Calu3 (cell line): ENCODE measurements around the gene ABTB2. TPM values are rescaled to one million over a fixed set of nuclear protein-coding genes. Genes with fewer than 3 reads are reported as not detected.

ENCODE experiments used
- BruUV-seq: library from RNA; stranded (reverse); fragments of 400-500 nt; replicated peaks from 2 replicates; lab custom pipeline; 2021; lab: Mats Ljungman, UMichigan
- CTCF ChIA-PET: fragments of 300-600 bp; sonication (Branson Sonifier 250); formaldehyde crosslinking; loops from one replicate; lab custom pipeline; 2022; ENCODE audit warnings: antibody characterized with exemption; lab: Charles Lee
- DNase-seq: peaks from one replicate; pipeline ENCODE4 v3.0.0; 2022
- H3K27ac Mint-ChIP-seq: one replicate; pipeline ENCODE4 v1.8.0; 2022; ENCODE audit warnings: mixed read lengths; ENCODE audit not compliant: unreplicated experiment
- H3K27me3 Mint-ChIP-seq: one replicate; pipeline ENCODE4 v1.8.0; 2022; ENCODE audit warnings: mixed read lengths; ENCODE audit not compliant: unreplicated experiment
- H3K36me3 Mint-ChIP-seq: one replicate; pipeline ENCODE4 v1.8.0; 2022; ENCODE audit warnings: mild to moderate bottlenecking, moderate library complexity, mixed read lengths; ENCODE audit not compliant: insufficient read depth, unreplicated experiment
- H3K4me1 Mint-ChIP-seq: one replicate; pipeline ENCODE4 v1.8.0; 2022; ENCODE audit warnings: mild to moderate bottlenecking, low read depth, mixed read lengths; ENCODE audit not compliant: unreplicated experiment
- H3K4me3 Mint-ChIP-seq: one replicate; pipeline ENCODE4 v1.8.0; 2022; ENCODE audit warnings: mild to moderate bottlenecking, low read depth, moderate library complexity, mixed read lengths; ENCODE audit not compliant: unreplicated experiment
- H3K9me3 Mint-ChIP-seq: one replicate; pipeline ENCODE4 v1.8.0; 2022; ENCODE audit warnings: low read depth, mixed read lengths; ENCODE audit not compliant: unreplicated experiment
- intact Hi-C: fragments of 100-400 bp; cut with micrococcal nuclease; formaldehyde crosslinking; loops from one replicate; pipeline ENCODE4 v1.10.0; 2022; ENCODE audit not compliant: unreplicated experiment
- total RNA-seq: library from RNA; stranded (reverse); gene quantifications from 2 replicates; pipeline ENCODE4 v1.2.3, GENCODE V29; 2022
- TF ChIP-seq, protein P1 (sequence below): fragments of 200-600 bp; IDR thresholded peaks from one replicate; pipeline ENCODE4 v1.8.0; 2022; ENCODE audit warnings: antibody characterized with exemption; ENCODE audit not compliant: unreplicated experiment

ABTB2 gene
- total RNA-seq, 1 experiment from 2014 or later, result 24.8 TPM

DNA sequence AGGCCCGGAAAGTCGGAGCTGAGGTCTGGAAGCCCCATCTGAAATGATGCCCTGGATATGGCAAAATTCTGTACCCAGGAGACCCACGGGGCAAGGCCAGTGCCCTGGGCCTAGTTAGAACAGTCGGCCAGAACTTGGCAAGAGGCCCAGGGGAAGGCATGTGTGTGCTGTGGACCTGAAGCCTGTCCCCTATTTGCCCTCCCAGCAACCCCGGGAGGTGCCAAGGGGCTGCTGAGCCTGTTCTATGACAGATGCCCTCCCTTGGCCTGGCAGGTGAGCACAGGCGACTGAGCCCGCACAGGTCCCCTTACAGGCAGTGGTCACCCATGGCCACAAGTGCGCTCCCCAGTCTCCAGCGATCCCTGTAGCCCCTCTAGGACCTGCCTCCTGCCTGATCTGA, 200.6 kb downstream of the ABTB2 start:
- no peak overlapping the region for H3K27ac Mint-ChIP-seq
- H3K36me3 Mint-ChIP-seq, result peaks cover 61% of the 10 kb centered on the region
- H3K27me3 Mint-ChIP-seq, result no peaks in the 10 kb centered on the region
- no peak for DNase-seq
- TF ChIP-seq, protein P1, sequence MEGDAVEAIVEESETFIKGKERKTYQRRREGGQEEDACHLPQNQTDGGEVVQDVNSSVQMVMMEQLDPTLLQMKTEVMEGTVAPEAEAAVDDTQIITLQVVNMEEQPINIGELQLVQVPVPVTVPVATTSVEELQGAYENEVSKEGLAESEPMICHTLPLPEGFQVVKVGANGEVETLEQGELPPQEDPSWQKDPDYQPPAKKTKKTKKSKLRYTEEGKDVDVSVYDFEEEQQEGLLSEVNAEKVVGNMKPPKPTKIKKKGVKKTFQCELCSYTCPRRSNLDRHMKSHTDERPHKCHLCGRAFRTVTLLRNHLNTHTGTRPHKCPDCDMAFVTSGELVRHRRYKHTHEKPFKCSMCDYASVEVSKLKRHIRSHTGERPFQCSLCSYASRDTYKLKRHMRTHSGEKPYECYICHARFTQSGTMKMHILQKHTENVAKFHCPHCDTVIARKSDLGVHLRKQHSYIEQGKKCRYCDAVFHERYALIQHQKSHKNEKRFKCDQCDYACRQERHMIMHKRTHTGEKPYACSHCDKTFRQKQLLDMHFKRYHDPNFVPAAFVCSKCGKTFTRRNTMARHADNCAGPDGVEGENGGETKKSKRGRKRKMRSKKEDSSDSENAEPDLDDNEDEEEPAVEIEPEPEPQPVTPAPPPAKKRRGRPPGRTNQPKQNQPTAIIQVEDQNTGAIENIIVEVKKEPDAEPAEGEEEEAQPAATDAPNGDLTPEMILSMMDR, result no peak
- BruUV-seq, result no TSS peak
- CTCF ChIA-PET, result no interaction called here
- no peaks in the 10 kb centered on the region for H3K4me1 Mint-ChIP-seq
- intact Hi-C loops, result no loop called here
- no peaks in the 10 kb centered on the region for H3K9me3 Mint-ChIP-seq
- no peak overlapping the region for H3K4me3 Mint-ChIP-seq

DNA sequence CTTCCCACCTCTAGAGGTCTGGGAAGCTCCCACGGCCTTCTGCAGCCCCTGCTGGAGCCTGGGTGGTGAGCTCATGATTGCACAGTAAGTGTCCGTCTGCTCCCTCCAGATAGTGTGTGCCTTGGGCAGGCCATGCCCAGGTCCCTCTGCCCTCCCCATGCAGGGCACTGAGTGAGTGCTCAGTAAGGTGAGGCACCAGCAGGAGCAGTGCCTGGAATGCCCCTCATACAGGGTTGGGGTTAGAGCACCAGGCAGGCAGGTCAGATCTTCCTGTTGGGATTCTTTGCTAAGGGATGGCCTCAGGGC, 202.1 kb downstream of the ABTB2 start:
- no peaks in the 10 kb centered on the region for H3K27me3 Mint-ChIP-seq
- CTCF ChIA-PET, result interaction anchor here (1.0 kb wide), 1 partner anchor 202 kb away, joined by 4 read pairs; the partner anchor contains the start of gene ABTB2
- BruUV-seq, result no TSS peak
- no peak for DNase-seq
- peaks cover 63% of the 10 kb centered on the region for H3K36me3 Mint-ChIP-seq
- TF ChIP-seq, protein P1, result no peak
- no peaks in the 10 kb centered on the region for H3K9me3 Mint-ChIP-seq
- intact Hi-C loops, result no loop called here
- no peak overlapping the region for H3K27ac Mint-ChIP-seq
- H3K4me3 Mint-ChIP-seq, result no peak overlapping the region
- H3K4me1 Mint-ChIP-seq, result no peaks in the 10 kb centered on the region

DNA sequence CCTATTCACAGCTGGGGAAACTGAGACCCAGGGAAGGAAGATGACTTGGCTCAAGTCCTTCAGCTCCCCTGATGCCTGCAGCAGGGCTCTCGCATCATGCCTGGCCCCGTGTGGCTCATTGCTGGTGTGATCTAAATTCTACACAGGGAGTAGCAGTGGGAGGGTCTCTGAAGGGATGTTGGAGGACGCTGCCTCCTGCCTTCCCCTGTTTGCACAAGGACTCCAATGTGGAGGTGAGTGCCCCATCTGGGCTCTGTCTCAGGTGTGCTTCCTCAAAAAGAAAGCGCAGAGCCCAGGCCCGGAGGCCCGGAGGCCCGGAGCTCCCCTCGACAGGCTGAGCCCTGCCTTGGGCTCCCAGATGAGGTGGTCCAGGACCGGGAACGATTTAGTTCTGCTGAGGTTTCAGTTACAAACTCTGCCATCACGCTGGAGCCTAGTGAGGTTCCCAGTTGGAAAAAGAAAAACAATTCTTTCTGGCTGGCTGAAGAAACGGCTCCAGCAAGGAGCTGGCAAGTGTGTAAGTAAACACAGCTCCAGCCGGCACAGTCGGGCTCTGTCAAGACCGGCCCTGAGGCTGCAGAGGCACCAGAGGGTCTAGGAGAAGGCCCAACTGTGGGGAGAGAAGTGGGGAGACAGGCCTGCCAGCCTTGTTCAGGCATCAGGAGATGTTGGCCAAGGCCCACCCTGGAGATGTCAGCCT, 202.6 kb downstream of the ABTB2 start:
- no peaks in the 10 kb centered on the region for H3K27me3 Mint-ChIP-seq
- no peaks in the 10 kb centered on the region for H3K4me1 Mint-ChIP-seq
- no peak overlapping the region for H3K27ac Mint-ChIP-seq
- TF ChIP-seq, protein P1, result no peak
- intact Hi-C loops, result no loop called here
- H3K9me3 Mint-ChIP-seq, result no peaks in the 10 kb centered on the region
- peaks cover 58% of the 10 kb centered on the region for H3K36me3 Mint-ChIP-seq
- BruUV-seq, result no TSS peak
- no peak for DNase-seq
- no peak overlapping the region for H3K4me3 Mint-ChIP-seq
- CTCF ChIA-PET, result interaction anchor here (1.0 kb wide), 1 partner anchor 203 kb away, joined by 4 read pairs; the partner anchor contains the start of gene ABTB2

DNA sequence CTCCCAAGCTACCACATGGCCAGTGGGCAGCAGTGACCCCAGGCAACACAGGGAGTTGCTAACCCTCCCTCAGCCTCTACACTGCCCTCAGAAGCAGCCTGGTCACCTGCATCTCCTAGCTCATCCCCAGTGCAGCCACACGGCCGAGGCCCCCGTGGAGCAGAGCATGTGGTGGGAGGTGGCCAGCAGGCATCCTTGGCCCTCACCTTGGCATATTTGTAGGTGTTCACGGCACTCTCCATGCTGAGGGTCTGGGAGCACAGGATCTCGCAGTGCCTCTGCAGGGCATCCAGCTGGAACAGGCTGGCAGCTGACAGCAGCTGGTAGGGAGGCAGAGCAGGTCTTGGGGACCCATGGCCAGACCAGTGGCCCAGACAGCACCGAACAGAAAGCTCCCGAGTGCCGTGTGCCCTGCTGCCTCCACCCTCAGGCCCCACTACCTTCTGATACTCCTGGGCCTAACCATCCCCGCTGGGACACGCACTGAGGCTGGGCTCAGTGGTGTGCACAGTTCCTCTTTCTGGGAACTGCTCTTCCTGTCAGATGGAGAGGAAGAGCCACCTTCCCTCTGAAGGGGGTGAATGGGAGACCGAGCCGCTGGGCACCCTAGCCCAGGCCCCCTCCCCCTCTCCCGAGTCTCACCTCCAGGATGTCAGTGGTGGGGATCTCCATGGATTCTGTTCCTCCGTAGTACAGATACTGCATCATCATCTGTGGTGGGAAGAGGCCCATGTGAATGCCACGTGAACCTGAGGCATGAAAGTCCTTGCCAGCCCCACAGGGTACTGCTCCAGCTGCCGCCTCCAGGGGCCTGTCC, 203.5 kb downstream of the ABTB2 start:
- CTCF ChIA-PET, result no interaction called here
- BruUV-seq, result no TSS peak
- no peak for DNase-seq
- H3K27me3 Mint-ChIP-seq, result no peaks in the 10 kb centered on the region
- no peak overlapping the region for H3K4me3 Mint-ChIP-seq
- no peaks in the 10 kb centered on the region for H3K4me1 Mint-ChIP-seq
- intact Hi-C loops, result no loop called here
- no peaks in the 10 kb centered on the region for H3K9me3 Mint-ChIP-seq
- peak overlapping the region; percentile 38 for H3K27ac Mint-ChIP-seq
- peaks cover 51% of the 10 kb centered on the region for H3K36me3 Mint-ChIP-seq
- TF ChIP-seq, protein P1, result no peak
